GM18951 (cell line): Measurements from ENCODE around the gene PALMD.

Source experiments
- POLR2A ChIP-seq: IDR thresholded peaks from 4 replicates; pipeline ENCODE4 v1.6.1; 2011; ENCODE audit warnings: mild to moderate bottlenecking; ENCODE audit not compliant: insufficient read length, insufficient read depth; ENCODE audit errors: extremely low read depth
- in situ Hi-C: fragments of 300-500 bp; cut with MboI; formaldehyde crosslinking; loops from one replicate; pipeline ENCODE4 v1.12.0; 2022; ENCODE audit warnings: low sequenced_read_pairs, mixed read lengths, inconsistent platforms; ENCODE audit not compliant: unreplicated experiment

The PALMD gene

GRCh38 chr1:99642053-99642452 is 3.9 kb upstream of the PALMD start:
- no peak for TF ChIP-seq POLR2A
- in situ Hi-C loops, result no loop called here

- in situ Hi-C loops, result no loop called here
- TF ChIP-seq POLR2A, result no peak
Measured at GRCh38 chr1:99643021-99643779, 2.7 kb upstream of the PALMD start.

GRCh38 chr1:99644279-99645004 is 1.5 kb upstream of the PALMD start:
- TF ChIP-seq POLR2A, result no peak
- in situ Hi-C loops, result no loop called here

GRCh38 chr1:99645203-99645602 is 710 bp upstream of the PALMD start:
- in situ Hi-C loops, result no loop called here
- TF ChIP-seq POLR2A, result no peak

GRCh38 chr1:99646868-99647267 is 955 bp downstream of the PALMD start:
- no peak for TF ChIP-seq POLR2A
- in situ Hi-C loops, result no loop called here

GRCh38 chr1:99647490-99647889 is 1.6 kb downstream of the PALMD start:
- in situ Hi-C loops, result no loop called here
- TF ChIP-seq POLR2A, result no peak

GRCh38 chr1:99648107-99648506 is 2.2 kb downstream of the PALMD start:
- TF ChIP-seq POLR2A, result no peak
- in situ Hi-C loops, result no loop called here

GRCh38 chr1:99650030-99650429 is 4.1 kb downstream of the PALMD start:
- TF ChIP-seq POLR2A, result no peak
- in situ Hi-C loops, result no loop called here

GRCh38 chr1:99650773-99651437 is 5.0 kb downstream of the PALMD start:
- TF ChIP-seq POLR2A, result no peak
- in situ Hi-C loops, result no loop called here

- in situ Hi-C loops, result no loop called here
- TF ChIP-seq POLR2A, result no peak
Measured at GRCh38 chr1:99652881-99653281, 7.0 kb downstream of the PALMD start.

GRCh38 chr1:99655376-99655775 is 9.5 kb downstream of the PALMD start:
- in situ Hi-C loops, result no loop called here
- TF ChIP-seq POLR2A, result no peak

- in situ Hi-C loops, result no loop called here
- no peak for TF ChIP-seq POLR2A
Measured at GRCh38 chr1:99656701-99657100, 10.8 kb downstream of the PALMD start.

GRCh38 chr1:99657213-99658030 is 11.5 kb downstream of the PALMD start:
- TF ChIP-seq POLR2A, result no peak

GRCh38 chr1:99658031-99658290 is 12.0 kb downstream of the PALMD start:
- in situ Hi-C loops, result no loop called here
- no peak for TF ChIP-seq POLR2A

More at GRCh38 chr1:99657213-99658030, 11.5 kb downstream of the PALMD start:
- in situ Hi-C loops, result no loop called here
